ENCODE measurements around the gene POMT1. TPM values are rescaled to one million over a fixed set of nuclear protein-coding genes. Genes with fewer than 3 reads are reported as not detected.

POMT1 gene
- total RNA-seq, 1 experiment from 2014 or later: 39.6 TPM

DNA sequence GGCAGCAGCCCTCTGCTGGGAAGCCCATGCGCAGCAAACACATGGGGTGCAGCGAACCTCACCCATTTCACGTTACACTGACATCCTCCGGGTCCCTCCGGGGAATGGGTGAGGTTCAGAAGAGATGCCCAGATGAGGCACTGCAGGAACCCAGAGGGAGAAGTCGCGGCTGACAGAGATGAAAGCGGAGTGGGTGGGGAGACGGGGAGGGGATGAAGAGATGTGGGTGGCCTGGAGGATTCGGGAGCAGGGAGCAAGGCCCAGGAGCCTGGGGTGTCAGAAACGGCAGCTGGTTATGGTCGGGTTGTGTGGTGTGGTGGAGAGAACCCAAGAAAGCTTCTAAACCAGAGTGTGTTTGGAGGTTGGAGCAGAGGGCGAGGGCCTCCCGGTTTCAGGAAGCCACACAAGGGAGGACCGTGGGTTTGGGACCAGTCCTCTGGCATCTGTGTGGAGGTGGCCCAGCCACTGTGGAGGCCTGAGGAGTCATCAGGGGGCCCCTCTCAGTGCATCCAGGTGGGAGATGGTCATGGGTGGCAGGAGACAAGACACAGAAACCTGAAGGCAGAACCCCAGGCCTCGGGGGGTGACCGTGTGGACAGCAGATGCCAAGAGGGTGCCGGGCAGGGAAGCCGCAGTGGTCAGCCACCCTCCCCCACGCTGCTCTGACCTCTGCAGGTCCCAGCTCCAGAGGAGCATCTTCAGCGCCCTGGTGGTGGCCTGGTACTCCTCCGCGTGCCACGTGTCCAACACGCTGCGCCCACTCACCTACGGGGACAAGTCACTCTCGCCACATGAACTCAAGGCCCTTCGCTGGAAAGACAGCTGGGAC is 19.8 kb downstream of the POMT1 start:
- intact Hi-C loops (cut with micrococcal nuclease; ENCODE audit: unreplicated experiment): no loop called here
- no peaks in the 10 kb centered on the region for H3K9me3 ChIP-seq (ENCODE audit: low read depth, low read length, poor library complexity, severe bottlenecking)
- no peaks in the 10 kb centered on the region for H3K4me1 ChIP-seq (ENCODE audit: insufficient read depth, low read length, poor library complexity, severe bottlenecking)
- ChIA-PET POLR2A (ENCODE audit: low non-redundant PET) (no interaction called here), CTCF (no interaction called here)
- H3K4me3 ChIP-seq (ENCODE audit: low read depth, low read length, poor library complexity, severe bottlenecking): no peak overlapping the region
- no peak for DNase-seq (ENCODE audit: low spot score)
- no TSS peak for BruUV-seq (replicated peaks)
- peaks cover 83% of the 10 kb centered on the region for H3K36me3 ChIP-seq (ENCODE audit: insufficient read depth, low read length, poor library complexity, severe bottlenecking)
- H3K27ac ChIP-seq (ENCODE audit: low read depth, low read length, poor library complexity, severe bottlenecking): no peak overlapping the region
- H3K27me3 ChIP-seq (replicated peaks; ENCODE audit: insufficient read depth, low read depth, low read length, poor library complexity): no peaks in the 10 kb centered on the region
- TF ChIP-seq EZH2 (IDR thresholded peaks at IDR 0.05; ENCODE audit: borderline replicate concordance, low read depth, low read length, poor library complexity, severe bottlenecking): no peak

DNA sequence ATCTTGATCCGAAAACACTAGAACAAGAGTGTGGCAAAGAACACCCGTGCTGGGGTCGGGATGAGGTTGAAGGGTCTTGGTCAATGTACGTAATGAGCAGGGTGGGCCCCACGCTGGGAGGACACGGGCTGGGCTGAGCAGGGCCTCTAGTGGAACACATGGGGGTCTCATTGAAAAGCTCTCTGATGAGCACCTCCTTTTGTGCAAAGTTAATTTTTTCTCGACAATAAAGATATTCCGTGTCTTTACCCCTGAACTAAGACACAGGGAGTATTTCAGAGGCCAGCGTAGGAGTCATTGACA is 20.3 kb downstream of the POMT1 start:
- CTCF ChIA-PET: no interaction called here
- Histone ChIP-seq H3K9me3 (ENCODE audit: low read depth, low read length, poor library complexity, severe bottlenecking) (no peaks in the 10 kb centered on the region), H3K36me3 (ENCODE audit: insufficient read depth, low read length, poor library complexity, severe bottlenecking) (peaks cover 85% of the 10 kb centered on the region), H3K4me3 (ENCODE audit: low read depth, low read length, poor library complexity, severe bottlenecking) (no peak overlapping the region), H3K27ac (ENCODE audit: low read depth, low read length, poor library complexity, severe bottlenecking) (no peak overlapping the region), H3K27me3 (replicated peaks; ENCODE audit: insufficient read depth, low read depth, low read length, poor library complexity) (no peaks in the 10 kb centered on the region), H3K4me1 (ENCODE audit: insufficient read depth, low read length, poor library complexity, severe bottlenecking) (no peaks in the 10 kb centered on the region)
- no peak for DNase-seq (ENCODE audit: low spot score)
- BruUV-seq (replicated peaks): no TSS peak
- no peak for TF ChIP-seq EZH2 (IDR thresholded peaks at IDR 0.05; ENCODE audit: borderline replicate concordance, low read depth, low read length, poor library complexity, severe bottlenecking)
- TF ChIP-seq, protein P1, sequence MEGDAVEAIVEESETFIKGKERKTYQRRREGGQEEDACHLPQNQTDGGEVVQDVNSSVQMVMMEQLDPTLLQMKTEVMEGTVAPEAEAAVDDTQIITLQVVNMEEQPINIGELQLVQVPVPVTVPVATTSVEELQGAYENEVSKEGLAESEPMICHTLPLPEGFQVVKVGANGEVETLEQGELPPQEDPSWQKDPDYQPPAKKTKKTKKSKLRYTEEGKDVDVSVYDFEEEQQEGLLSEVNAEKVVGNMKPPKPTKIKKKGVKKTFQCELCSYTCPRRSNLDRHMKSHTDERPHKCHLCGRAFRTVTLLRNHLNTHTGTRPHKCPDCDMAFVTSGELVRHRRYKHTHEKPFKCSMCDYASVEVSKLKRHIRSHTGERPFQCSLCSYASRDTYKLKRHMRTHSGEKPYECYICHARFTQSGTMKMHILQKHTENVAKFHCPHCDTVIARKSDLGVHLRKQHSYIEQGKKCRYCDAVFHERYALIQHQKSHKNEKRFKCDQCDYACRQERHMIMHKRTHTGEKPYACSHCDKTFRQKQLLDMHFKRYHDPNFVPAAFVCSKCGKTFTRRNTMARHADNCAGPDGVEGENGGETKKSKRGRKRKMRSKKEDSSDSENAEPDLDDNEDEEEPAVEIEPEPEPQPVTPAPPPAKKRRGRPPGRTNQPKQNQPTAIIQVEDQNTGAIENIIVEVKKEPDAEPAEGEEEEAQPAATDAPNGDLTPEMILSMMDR (conservative IDR thresholded peaks at IDR 0.05; ENCODE audit: low read depth, low read length): no peak
- intact Hi-C loops (cut with micrococcal nuclease; ENCODE audit: unreplicated experiment): no loop called here
- POLR2A ChIA-PET (ENCODE audit: low non-redundant PET): no interaction called here

DNA sequence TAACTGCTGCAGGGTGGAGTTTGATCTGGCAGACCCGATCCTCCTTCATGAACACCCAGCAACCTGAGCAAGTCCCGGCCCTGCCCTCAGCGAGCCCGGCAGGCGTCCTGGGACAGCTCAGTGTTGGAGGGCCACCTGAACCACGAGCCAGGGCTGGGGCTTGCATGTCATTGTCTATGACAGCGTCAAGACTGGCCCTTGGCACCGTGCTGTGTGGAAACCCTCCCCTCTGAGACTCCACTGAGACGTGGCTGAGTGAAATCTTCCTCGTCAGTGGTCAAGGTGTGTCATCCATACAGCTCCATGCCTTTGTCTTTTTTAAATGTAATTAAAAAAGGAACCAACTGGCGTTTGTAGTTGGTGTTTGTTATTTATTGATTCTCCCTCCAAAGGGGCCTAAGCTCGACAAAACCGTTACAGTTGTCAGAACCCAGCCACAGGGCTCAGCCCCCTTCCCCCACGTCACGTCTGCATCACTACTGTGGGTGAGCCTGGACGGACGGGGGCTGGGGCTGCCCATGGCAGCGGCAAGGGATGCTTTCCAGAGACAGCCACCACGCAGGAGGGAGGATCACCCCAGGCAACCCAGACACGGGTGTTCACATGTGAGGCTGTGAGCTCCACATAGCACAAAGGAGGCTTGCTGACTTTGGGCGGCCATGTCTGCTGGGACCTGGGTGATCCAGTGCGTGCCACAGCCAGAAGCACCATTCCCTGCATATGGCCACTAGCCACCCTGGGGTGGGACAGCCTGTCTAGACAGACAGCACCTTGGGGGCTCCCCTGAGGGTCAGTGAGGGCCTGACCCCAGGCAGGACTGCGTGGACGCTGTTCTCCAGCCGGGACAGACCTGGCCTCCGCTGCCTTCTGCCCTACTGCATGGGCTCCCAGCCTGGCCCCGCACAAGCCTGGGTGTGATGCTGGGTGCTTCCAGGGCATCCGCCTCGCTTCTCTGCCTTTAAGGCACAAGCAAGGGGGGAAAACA is 21.0 kb downstream of the POMT1 start:
- BruUV-seq (replicated peaks): no TSS peak
- no peaks in the 10 kb centered on the region for H3K4me1 ChIP-seq (ENCODE audit: insufficient read depth, low read length, poor library complexity, severe bottlenecking)
- H3K9me3 ChIP-seq (ENCODE audit: low read depth, low read length, poor library complexity, severe bottlenecking): no peaks in the 10 kb centered on the region
- no peak for DNase-seq (ENCODE audit: low spot score)
- H3K27me3 ChIP-seq (replicated peaks; ENCODE audit: insufficient read depth, low read depth, low read length, poor library complexity): no peaks in the 10 kb centered on the region
- CTCF ChIA-PET: no interaction called here
- intact Hi-C loops (cut with micrococcal nuclease; ENCODE audit: unreplicated experiment): no loop called here
- H3K27ac ChIP-seq (ENCODE audit: low read depth, low read length, poor library complexity, severe bottlenecking): no peak overlapping the region
- H3K4me3 ChIP-seq (ENCODE audit: low read depth, low read length, poor library complexity, severe bottlenecking): no peak overlapping the region
- POLR2A ChIA-PET (ENCODE audit: low non-redundant PET): no interaction called here
- H3K36me3 ChIP-seq (ENCODE audit: insufficient read depth, low read length, poor library complexity, severe bottlenecking): peaks cover 85% of the 10 kb centered on the region
- TF ChIP-seq EZH2 (IDR thresholded peaks at IDR 0.05; ENCODE audit: borderline replicate concordance, low read depth, low read length, poor library complexity, severe bottlenecking): no peak
- TF ChIP-seq, protein P1 (conservative IDR thresholded peaks at IDR 0.05; ENCODE audit: low read depth, low read length): no peak

All from A673 (cell line).